KOPT-K1 (cell line): Measurements from ENCODE around the gene AGBL4.

Experiments
- H3K27ac ChIP-seq: fragments of 200-600 bp; sonication (generic); 2 replicates; pipeline ENCODE4 v1.5.1; 2016; ENCODE audit warnings: antibody characterized with exemption, mild to moderate bottlenecking, low read depth, low read length; ENCODE audit not compliant: poor library complexity, severe bottlenecking
- H3K36me3 ChIP-seq: fragments of 200-600 bp; sonication (generic); 2 replicates; pipeline ENCODE4 v1.5.1; 2017; ENCODE audit warnings: antibody characterized with exemption, mild to moderate bottlenecking, low read length, moderate library complexity; ENCODE audit not compliant: insufficient read depth
- H3K9me3 ChIP-seq: fragments of 200-600 bp; sonication (generic); 2 replicates; pipeline ENCODE4 v1.5.1; 2017; ENCODE audit warnings: antibody characterized with exemption, low read length, mild to moderate bottlenecking; ENCODE audit not compliant: insufficient read depth, poor library complexity, severe bottlenecking

Gene AGBL4

DNA sequence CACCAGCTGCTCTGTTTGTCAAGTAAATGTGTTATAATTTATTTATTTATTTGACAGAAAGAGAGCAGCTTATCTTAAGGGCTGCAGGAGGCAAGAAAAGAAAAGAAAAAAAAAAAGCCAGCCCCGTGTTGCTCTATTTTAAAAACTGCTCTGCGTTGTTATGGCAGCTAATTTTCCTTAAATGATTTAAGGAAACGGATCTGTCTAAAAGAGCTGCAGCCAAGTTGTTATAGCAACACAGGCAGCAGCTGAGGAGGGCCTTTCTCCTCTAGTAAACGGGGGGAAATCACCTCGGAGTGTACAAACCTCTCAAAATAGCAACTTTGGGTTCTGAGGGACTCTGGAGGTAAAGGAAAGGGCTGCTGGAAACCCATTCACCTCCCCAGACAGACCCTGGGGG, 1396.3 kb downstream of the AGBL4 start:
- Histone ChIP-seq H3K36me3 (no peaks in the 10 kb centered on the region), H3K9me3 (no peaks in the 10 kb centered on the region), H3K27ac (no peak overlapping the region)

DNA sequence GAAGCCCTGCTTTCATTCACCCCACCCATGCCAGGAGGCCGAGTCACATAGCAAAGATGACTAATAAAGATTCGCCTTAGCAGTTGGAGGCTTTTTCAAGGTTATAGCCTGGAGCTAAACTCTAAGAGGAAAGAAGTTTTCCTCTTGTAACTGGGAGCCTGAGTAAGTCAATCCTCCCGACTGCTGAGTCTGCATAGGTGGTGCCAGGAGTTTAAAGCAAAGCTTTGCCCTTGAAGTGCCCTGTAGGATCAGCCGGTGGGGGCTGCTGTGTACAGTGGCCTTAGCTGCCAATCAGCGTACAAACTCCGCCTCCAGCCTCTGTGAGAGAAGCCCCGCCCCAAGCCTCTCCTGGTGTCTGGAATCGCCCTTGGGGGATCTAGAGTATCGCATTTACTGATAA, 1404.2 kb downstream of the AGBL4 start:
- Histone ChIP-seq H3K27ac (no peak overlapping the region), H3K36me3 (no peaks in the 10 kb centered on the region), H3K9me3 (no peaks in the 10 kb centered on the region)

- no peak overlapping the region for H3K27ac ChIP-seq
Measured at GRCh38 chr1:48617252-48617651, 1406.5 kb downstream of the AGBL4 start.

GRCh38 chr1:48616710-48617109, 1407.0 kb downstream of the AGBL4 start:
- H3K27ac ChIP-seq, result no peak overlapping the region
- no peaks in the 10 kb centered on the region for H3K36me3 ChIP-seq
- H3K9me3 ChIP-seq, result no peaks in the 10 kb centered on the region

More at GRCh38 chr1:48617252-48617651, 1406.5 kb downstream of the AGBL4 start:
- H3K36me3 ChIP-seq, result no peaks in the 10 kb centered on the region
- H3K9me3 ChIP-seq, result no peaks in the 10 kb centered on the region

GRCh38 chr1:48611841-48612240, 1411.9 kb downstream of the AGBL4 start:
- Histone ChIP-seq H3K36me3 (no peaks in the 10 kb centered on the region), H3K27ac (no peak overlapping the region), H3K9me3 (no peaks in the 10 kb centered on the region)

- no peaks in the 10 kb centered on the region for H3K9me3 ChIP-seq
- no peaks in the 10 kb centered on the region for H3K36me3 ChIP-seq
- H3K27ac ChIP-seq, result no peak overlapping the region
Measured at GRCh38 chr1:48610628-48611542, 1412.9 kb downstream of the AGBL4 start.

DNA sequence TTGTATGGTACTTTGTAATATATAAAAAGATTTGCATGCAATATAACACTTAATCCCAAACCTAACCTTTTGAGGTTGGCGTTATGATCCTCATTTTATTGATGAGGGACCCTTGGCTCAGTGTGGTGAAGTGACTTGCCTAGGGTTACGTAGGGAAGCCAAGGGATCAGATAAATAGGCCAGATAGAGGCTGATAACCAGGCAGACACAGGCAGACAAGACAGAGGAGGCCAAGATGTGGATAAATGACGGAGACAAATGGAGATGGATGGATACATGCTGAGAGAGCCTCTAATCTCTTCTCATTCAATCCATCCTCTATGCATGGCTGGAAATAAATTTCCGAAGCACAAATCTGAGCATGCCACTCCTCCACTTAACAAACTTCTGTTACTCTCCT, 1414.9 kb downstream of the AGBL4 start:
- H3K9me3 ChIP-seq, result no peaks in the 10 kb centered on the region
- H3K36me3 ChIP-seq, result no peaks in the 10 kb centered on the region
- no peak overlapping the region for H3K27ac ChIP-seq

- H3K27ac ChIP-seq, result no peak overlapping the region
- H3K9me3 ChIP-seq, result no peaks in the 10 kb centered on the region
- no peaks in the 10 kb centered on the region for H3K36me3 ChIP-seq
Measured at GRCh38 chr1:48603222-48603621, 1420.5 kb downstream of the AGBL4 start.

- no peak overlapping the region for H3K27ac ChIP-seq
- H3K36me3 ChIP-seq, result no peaks in the 10 kb centered on the region
- H3K9me3 ChIP-seq, result no peaks in the 10 kb centered on the region
Measured at GRCh38 chr1:48602349-48602748, 1421.4 kb downstream of the AGBL4 start.

DNA sequence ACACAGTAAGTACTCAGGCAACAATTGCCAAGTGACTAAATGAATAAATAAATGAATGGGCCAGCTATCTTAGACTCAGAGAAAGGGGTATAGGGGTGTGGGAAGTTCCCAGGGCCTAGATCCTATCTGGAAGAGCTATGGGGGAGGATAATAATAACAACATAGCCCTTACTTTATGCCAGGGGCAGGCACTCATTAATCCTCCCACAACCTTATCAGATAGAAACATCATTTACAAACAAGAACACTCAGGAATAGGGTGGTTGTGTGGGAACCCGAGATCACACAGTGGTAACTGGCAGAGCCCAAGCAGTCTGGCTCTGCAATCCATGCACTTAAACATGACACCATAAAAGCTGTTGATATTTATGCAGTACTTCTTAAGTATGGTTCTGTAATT, 1423.6 kb downstream of the AGBL4 start:
- Histone ChIP-seq H3K27ac (no peak overlapping the region), H3K9me3 (no peaks in the 10 kb centered on the region), H3K36me3 (no peaks in the 10 kb centered on the region)

DNA sequence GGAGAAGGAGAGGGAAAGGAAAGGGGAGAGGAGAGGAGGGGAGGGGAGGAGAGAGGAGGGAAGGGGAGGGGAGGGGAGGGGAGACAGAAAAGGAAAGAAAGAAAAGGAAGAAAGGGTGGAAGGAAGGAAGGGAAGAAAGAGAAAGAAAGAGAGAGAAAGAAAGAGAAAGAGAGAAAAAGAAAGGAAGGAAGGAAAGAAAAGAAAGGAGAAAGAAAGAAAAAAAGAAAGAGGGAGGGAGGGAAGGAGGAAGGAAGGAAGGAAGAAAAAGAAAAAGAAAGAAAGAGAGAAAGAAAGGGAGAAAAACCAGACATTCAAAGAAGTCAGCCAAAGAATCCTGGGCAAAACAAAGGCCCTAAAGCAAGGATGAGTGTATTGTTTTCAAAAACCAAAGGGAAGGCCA, 1426.1 kb downstream of the AGBL4 start:
- H3K9me3 ChIP-seq, result no peaks in the 10 kb centered on the region
- H3K27ac ChIP-seq, result no peak overlapping the region
- no peaks in the 10 kb centered on the region for H3K36me3 ChIP-seq

GRCh38 chr1:48596046-48596445, 1427.7 kb downstream of the AGBL4 start:
- no peaks in the 10 kb centered on the region for H3K36me3 ChIP-seq
- H3K27ac ChIP-seq, result no peak overlapping the region
- H3K9me3 ChIP-seq, result no peaks in the 10 kb centered on the region

DNA sequence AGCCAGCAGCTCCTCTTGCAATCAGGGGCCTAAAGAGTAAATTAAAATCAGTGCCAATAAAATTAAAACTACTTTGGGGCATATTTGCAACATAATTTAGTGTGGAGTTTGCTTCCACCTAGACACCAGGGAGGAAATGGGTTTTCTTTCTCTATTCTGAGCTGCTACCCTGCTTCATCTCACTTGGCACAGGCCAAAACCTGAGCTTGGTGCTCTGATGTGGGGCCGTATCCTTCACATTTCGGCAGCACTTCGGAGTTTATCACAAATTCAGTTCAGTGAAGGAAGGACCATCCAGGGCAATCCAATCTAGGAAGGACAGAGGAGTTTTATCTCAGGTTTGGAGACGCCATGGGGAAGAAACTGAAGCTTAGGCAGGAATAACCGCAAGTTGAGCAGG, 1428.1 kb downstream of the AGBL4 start:
- no peak overlapping the region for H3K27ac ChIP-seq
- no peaks in the 10 kb centered on the region for H3K9me3 ChIP-seq
- H3K36me3 ChIP-seq, result no peaks in the 10 kb centered on the region

GRCh38 chr1:48592330-48592729, 1431.4 kb downstream of the AGBL4 start:
- H3K9me3 ChIP-seq, result no peaks in the 10 kb centered on the region
- H3K27ac ChIP-seq, result no peak overlapping the region
- no peaks in the 10 kb centered on the region for H3K36me3 ChIP-seq

GRCh38 chr1:48591181-48591580, 1432.6 kb downstream of the AGBL4 start:
- H3K27ac ChIP-seq, result no peak overlapping the region

GRCh38 chr1:48588061-48588460, 1435.7 kb downstream of the AGBL4 start:
- no peaks in the 10 kb centered on the region for H3K9me3 ChIP-seq
- no peaks in the 10 kb centered on the region for H3K36me3 ChIP-seq
- H3K27ac ChIP-seq, result no peak overlapping the region

More at GRCh38 chr1:48591181-48591580, 1432.6 kb downstream of the AGBL4 start:
- Histone ChIP-seq H3K9me3 (no peaks in the 10 kb centered on the region), H3K36me3 (no peaks in the 10 kb centered on the region)
